ENCODE results near the gene LDLRAD4. TPM values are rescaled to one million over a fixed set of nuclear protein-coding genes. Genes with fewer than 3 reads are reported as not detected.

Gene LDLRAD4
- total RNA-seq, 4 donors from 2014 or later, result 2.7 to 22.5 (median 10.8) TPM

DNA sequence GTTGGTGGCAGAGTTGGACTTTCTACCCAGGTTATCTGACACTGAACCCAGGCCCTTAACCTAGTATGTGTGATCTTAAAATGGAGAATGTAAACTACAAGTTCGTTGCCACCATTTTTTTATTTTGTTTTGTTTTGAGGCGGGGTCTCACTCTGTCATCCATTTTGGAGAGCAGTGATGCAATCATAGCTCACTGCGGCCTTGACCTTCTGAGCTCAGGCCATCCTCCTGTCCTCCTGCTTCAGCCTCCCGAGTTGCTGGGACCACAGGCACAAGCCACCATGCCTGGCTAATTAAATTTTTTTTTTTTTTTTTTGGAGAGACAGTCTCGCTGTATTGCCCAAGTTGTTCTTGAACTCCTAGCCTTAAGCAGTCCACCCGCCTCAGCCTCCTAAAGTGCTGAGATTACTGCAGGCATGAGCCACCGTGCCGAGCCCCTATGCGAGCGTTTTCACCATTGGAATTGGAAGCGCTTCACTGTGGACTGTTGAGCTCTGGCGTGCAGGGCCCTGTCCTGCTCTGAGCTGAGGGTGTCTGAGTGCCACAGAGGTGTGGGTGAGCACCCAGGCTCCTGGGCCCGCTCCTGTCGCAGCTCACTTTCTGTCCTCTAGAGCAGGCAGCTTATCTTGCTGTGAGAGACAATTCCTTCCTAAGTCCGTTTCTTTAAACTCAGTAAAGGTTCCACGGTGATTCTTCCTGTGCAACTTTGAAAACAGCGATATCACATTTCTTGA, 186.9 kb downstream of the LDLRAD4 start:
- peak in 1 of 2 donors; percentile 54 for DNase-seq (ENCODE audit: low spot score in 2 of 2)
- 92 to 96% methylated on average over 17 of the region's 17 CpGs for WGBS, 2 donors

DNA sequence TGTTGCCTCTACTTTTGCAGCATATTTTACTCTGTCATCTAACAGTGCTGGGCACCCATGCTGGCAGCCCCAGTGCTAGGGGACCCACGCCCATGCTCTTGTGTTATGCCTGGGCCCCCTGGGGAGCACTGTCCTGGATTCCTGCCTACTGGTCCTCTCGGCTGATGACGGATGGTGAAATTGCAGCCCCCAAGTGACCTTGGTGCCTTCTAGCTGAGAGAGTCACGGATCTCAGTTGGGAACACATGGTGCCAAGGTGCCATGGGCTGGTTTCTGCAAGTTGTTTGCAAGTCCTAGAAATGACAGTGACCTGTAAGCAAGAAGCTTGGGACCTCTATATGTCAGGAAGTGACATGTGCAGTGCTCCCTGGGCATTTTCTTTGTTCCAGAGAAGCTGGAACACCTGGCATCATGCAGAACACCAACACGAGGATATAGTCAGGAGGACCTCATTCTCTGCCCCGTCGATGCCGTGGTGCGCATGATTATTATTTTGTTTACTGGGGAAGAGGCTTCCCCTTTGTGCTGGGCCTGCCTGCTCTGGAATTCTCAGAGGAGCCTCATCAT, 187.6 kb downstream of the LDLRAD4 start:
- DNase-seq (ENCODE audit: low spot score in 2 of 2), result peak in 1 of 2 donors; percentile 58
- H3K4me3 ChIP-seq (ENCODE audit: low read depth, poor library complexity, severe bottlenecking), result no peak overlapping the region
- 90 to 92% methylated on average over 9 of the region's 9 CpGs for whole genome bisulfite sequencing, 2 donors
- intact Hi-C loops (cut with DNase I; ENCODE audit: low total_unique reads), result no loop called here
- TF ChIP-seq, protein P1, sequence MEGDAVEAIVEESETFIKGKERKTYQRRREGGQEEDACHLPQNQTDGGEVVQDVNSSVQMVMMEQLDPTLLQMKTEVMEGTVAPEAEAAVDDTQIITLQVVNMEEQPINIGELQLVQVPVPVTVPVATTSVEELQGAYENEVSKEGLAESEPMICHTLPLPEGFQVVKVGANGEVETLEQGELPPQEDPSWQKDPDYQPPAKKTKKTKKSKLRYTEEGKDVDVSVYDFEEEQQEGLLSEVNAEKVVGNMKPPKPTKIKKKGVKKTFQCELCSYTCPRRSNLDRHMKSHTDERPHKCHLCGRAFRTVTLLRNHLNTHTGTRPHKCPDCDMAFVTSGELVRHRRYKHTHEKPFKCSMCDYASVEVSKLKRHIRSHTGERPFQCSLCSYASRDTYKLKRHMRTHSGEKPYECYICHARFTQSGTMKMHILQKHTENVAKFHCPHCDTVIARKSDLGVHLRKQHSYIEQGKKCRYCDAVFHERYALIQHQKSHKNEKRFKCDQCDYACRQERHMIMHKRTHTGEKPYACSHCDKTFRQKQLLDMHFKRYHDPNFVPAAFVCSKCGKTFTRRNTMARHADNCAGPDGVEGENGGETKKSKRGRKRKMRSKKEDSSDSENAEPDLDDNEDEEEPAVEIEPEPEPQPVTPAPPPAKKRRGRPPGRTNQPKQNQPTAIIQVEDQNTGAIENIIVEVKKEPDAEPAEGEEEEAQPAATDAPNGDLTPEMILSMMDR (IDR thresholded peaks at IDR 0.05), result no peak
- no peak for TF ChIP-seq POLR2A (IDR thresholded peaks at IDR 0.05)

More for the DNA sequence above, 186.9 kb downstream of the LDLRAD4 start:
- no peak overlapping the region for H3K4me3 ChIP-seq (ENCODE audit: low read depth, poor library complexity, severe bottlenecking)
- intact Hi-C loops (cut with DNase I; ENCODE audit: low total_unique reads), result no loop called here
- TF ChIP-seq POLR2A (IDR thresholded peaks at IDR 0.05), result no peak
- TF ChIP-seq, protein P1 (IDR thresholded peaks at IDR 0.05), result no peak

DNA sequence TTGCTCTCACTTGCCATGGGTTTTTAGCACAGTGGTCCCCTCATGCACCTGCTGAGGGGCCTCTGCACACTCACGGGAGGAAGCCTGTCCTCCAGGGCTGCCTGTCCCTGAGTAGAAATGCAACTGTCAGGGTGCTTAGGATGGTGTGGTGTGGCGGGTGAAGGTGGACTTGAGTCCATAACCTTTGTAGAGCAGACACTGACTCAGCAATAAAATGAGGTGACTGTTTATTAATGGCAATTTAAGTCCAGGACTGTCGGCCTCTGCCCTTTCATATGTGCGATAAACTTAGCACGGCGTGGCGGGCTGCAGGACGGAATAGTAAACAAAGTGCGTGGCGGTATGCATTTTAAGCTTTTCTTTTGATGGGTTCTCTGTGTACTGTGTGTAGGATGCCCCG, 188.2 kb downstream of the LDLRAD4 start:
- DNase-seq (ENCODE audit: low spot score in 2 of 2), result no peak
- WGBS, 2 donors, result 90 to 94% methylated on average over 11 of the region's 11 CpGs
- no peak for TF ChIP-seq POLR2A (IDR thresholded peaks at IDR 0.05)
- TF ChIP-seq, protein P1 (IDR thresholded peaks at IDR 0.05), result no peak
- intact Hi-C loops (cut with DNase I; ENCODE audit: low total_unique reads), result no loop called here
- H3K4me3 ChIP-seq (ENCODE audit: low read depth, poor library complexity, severe bottlenecking), result no peak overlapping the region

DNA sequence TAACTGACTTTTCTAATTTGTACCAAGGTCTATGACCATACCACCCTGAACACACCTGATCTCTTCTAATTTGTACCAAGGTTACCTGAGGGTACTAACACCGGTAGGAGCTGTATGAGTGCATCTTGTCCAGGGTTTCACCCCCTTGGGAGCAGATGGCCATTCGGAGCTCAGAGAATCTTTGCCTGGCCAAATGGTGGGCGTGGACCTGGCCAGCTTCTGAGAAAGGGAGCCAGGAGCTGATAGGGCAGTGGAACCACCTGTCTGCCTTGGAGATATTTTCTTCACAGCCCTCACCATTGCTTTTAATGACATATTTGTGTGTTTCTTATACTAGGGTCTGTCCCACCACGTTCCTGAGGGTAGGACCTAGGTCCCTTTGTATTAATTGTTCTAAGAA, 188.9 kb downstream of the LDLRAD4 start:
- DNase-seq (ENCODE audit: low spot score in 2 of 2), result peak in 1 of 2 donors; percentile 40
- intact Hi-C loops (cut with DNase I; ENCODE audit: low total_unique reads), result no loop called here
- TF ChIP-seq POLR2A (IDR thresholded peaks at IDR 0.05), result no peak
- TF ChIP-seq, protein P1 (IDR thresholded peaks at IDR 0.05), result no peak
- WGBS, 2 donors, result 78 to 81% methylated on average over 4 of the region's 4 CpGs
- no peak overlapping the region for H3K4me3 ChIP-seq (ENCODE audit: low read depth, poor library complexity, severe bottlenecking)

DNA sequence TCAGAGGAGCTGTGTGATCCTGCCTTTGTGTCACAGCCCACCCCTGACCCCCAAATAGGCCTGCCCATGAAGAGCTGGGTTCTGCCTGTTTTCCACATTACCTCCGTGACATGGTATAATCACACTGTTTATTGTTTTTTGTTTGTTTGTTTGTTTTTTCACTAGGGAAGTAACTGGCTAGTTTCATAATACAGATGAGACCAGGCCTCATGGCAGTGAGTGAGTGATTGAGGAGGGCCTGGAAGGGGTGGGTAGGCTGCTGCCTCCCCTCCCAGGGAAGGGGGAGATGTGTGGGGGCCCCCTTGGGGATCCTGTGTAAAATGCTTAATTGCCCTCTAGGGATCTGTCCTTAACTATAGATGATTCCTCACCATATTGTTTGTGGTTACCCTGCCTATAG, 190.5 kb downstream of the LDLRAD4 start:
- no peak overlapping the region for H3K4me3 ChIP-seq (ENCODE audit: low read depth, poor library complexity, severe bottlenecking)
- DNase-seq (ENCODE audit: low spot score in 2 of 2), result peak in 1 of 2 donors; percentile 6
- TF ChIP-seq POLR2A (IDR thresholded peaks at IDR 0.05), result no peak
- TF ChIP-seq, protein P1 (IDR thresholded peaks at IDR 0.05), result no peak
- 84 to 100% methylated on average over 1 of the region's 1 CpG for WGBS, 2 donors
- intact Hi-C loops (cut with DNase I; ENCODE audit: low total_unique reads), result no loop called here

Measured in lower leg skin (tissue), 4 donors.